Measurements from ENCODE around the gene FAM193B. TPM values are rescaled to one million over a fixed set of nuclear protein-coding genes. Genes with fewer than 3 reads are reported as not detected.

The FAM193B gene
- total RNA-seq, 1 donor from 2014 or later: 14.0 TPM

DNA sequence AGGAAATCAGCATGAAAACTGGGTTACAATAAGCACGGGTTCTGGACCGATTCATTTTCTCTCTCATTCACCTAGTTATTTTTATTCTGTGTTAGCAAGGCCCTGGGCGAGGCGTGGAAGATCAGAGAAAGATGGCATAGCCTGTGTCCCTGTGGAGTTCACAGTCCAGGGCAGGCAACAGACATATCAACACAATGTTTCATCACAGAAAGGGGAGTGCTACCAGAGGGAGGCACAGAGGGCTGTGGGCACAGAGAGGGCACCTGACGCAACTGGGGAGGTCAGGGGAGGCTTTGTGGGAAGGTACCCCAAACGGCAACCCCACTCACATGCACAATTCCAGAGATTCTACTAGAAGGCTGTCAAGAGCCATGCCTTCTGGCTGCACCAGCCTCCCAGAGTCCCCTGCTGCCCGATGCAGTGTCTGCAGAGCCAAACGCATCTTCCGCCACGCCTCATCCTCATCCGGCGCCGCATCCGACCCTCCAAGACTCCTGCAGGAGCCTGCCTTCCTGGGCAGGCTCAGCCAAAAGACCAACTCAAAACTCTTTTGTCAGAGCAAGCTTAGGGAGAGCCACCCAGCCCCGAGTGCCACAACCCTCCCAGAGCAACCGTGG is 1.4 kb downstream of the FAM193B start:
- no peak for FAIRE-seq

GRCh38 chr5:177550122-177550521 is 4.2 kb downstream of the FAM193B start:
- no peaks in the 10 kb centered on the region for H3K27me3 ChIP-seq (ENCODE audit: control insufficient read depth, insufficient read depth, low read length)
- DNase-seq (ENCODE audit: low read depth): no peak
- H3K4me3 ChIP-seq (ENCODE audit: low read depth, low read length): no peak overlapping the region
- TF ChIP-seq, protein P1, sequence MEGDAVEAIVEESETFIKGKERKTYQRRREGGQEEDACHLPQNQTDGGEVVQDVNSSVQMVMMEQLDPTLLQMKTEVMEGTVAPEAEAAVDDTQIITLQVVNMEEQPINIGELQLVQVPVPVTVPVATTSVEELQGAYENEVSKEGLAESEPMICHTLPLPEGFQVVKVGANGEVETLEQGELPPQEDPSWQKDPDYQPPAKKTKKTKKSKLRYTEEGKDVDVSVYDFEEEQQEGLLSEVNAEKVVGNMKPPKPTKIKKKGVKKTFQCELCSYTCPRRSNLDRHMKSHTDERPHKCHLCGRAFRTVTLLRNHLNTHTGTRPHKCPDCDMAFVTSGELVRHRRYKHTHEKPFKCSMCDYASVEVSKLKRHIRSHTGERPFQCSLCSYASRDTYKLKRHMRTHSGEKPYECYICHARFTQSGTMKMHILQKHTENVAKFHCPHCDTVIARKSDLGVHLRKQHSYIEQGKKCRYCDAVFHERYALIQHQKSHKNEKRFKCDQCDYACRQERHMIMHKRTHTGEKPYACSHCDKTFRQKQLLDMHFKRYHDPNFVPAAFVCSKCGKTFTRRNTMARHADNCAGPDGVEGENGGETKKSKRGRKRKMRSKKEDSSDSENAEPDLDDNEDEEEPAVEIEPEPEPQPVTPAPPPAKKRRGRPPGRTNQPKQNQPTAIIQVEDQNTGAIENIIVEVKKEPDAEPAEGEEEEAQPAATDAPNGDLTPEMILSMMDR (IDR thresholded peaks at IDR 0.05; ENCODE audit: insufficient read depth, low read length, severe bottlenecking): no peak
- H3K36me3 ChIP-seq (ENCODE audit: control insufficient read depth, insufficient read depth, low read length): peaks cover 5% of the 10 kb centered on the region
- no peak for FAIRE-seq

More for the DNA sequence above, 1.4 kb downstream of the FAM193B start:
- no peak for DNase-seq (ENCODE audit: low read depth)
- Histone ChIP-seq H3K27me3 (ENCODE audit: control insufficient read depth, insufficient read depth, low read length) (no peaks in the 10 kb centered on the region), H3K36me3 (ENCODE audit: control insufficient read depth, insufficient read depth, low read length) (peaks cover 5% of the 10 kb centered on the region), H3K4me3 (ENCODE audit: low read depth, low read length) (peak overlapping the region; percentile 82)
- TF ChIP-seq, protein P1 (IDR thresholded peaks at IDR 0.05; ENCODE audit: insufficient read depth, low read length, severe bottlenecking): no peak

DNA sequence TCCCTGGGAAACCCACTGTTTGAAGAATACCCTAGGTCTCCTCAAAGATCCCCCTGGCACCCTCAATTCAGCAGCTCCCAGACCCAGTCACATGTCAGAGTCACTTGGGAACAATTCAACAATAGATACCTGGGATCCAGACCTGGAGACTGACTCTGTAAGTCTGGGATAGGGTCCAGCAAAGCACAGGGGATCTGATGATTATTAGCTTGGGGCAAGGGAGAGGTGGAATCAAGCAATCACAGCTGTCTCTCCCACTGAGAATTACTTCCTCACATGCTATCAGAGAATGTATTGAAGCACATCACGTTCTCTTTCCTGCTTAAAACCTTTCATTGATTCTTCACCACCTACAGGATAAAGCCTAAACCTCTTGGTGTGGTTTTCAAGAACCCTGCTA is 5.9 kb downstream of the FAM193B start:
- Histone ChIP-seq H3K4me3 (ENCODE audit: low read depth, low read length) (no peak overlapping the region), H3K27me3 (ENCODE audit: control insufficient read depth, insufficient read depth, low read length) (no peaks in the 10 kb centered on the region), H3K36me3 (ENCODE audit: control insufficient read depth, insufficient read depth, low read length) (peaks cover 5% of the 10 kb centered on the region)
- no peak for DNase-seq (ENCODE audit: low read depth)
- TF ChIP-seq, protein P1 (IDR thresholded peaks at IDR 0.05; ENCODE audit: insufficient read depth, low read length, severe bottlenecking): no peak
- FAIRE-seq: no peak

DNA sequence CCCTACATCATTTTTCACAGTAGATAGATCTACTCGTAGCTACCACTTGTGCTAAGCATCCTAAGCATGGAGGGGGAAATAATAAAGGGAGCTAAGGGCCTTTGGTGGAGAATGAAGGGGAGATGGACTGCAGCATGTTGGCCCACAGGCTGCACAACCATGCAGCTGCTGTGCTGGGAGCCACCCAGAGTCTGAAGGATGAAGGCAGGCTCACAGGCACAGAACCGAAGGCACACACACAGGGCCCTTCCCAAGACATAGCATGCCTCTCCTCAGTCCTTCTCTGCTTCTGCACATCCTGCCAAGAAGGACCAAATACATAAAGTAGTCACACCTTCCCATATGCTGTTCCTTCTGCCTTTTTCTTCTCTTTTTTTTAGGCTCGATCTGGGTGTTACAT is 6.6 kb downstream of the FAM193B start:
- TF ChIP-seq, protein P1 (IDR thresholded peaks at IDR 0.05; ENCODE audit: insufficient read depth, low read length, severe bottlenecking): no peak
- no peak for FAIRE-seq

DNA sequence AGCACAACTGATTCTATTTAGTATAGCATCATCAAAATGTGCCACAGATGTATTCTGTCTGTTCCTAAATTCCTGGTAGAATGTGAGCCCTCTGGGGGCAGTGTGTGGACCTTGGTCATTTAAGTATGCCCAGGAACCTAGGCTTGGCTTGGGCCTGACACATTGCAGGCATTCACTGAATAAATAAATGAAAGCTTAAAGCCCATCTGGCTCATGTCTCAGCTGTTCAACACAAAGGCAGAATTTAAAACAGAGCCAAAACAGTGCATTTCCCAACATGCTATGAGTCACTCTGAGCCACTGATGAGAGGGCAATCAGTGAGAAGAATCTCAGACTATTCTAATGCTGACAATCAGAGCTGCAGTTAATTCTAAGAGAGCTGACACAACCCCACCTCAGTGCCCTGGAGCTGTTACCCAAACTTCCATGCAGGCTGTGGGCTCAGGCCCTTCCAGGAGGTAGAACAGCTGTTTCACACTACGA is 8.1 kb downstream of the FAM193B start:
- FAIRE-seq: peak; percentile 80
- Histone ChIP-seq H3K4me3 (ENCODE audit: low read depth, low read length) (no peak overlapping the region), H3K27me3 (ENCODE audit: control insufficient read depth, insufficient read depth, low read length) (no peaks in the 10 kb centered on the region), H3K36me3 (ENCODE audit: control insufficient read depth, insufficient read depth, low read length) (peaks cover 5% of the 10 kb centered on the region)
- TF ChIP-seq, protein P1 (IDR thresholded peaks at IDR 0.05; ENCODE audit: insufficient read depth, low read length, severe bottlenecking): no peak
- DNase-seq (ENCODE audit: low read depth): peak; percentile 100

More for the DNA sequence above, 6.6 kb downstream of the FAM193B start:
- no peak for DNase-seq (ENCODE audit: low read depth)
- Histone ChIP-seq H3K4me3 (ENCODE audit: low read depth, low read length) (no peak overlapping the region), H3K27me3 (ENCODE audit: control insufficient read depth, insufficient read depth, low read length) (no peaks in the 10 kb centered on the region), H3K36me3 (ENCODE audit: control insufficient read depth, insufficient read depth, low read length) (peaks cover 4% of the 10 kb centered on the region)

Measured in bronchial epithelial cell (primary cell).